DMS53 treated with DMSO at 0.1 percent for 48 hours (cell line): ENCODE measurements around the gene CHPF2.

ENCODE experiments used
- DNase-seq: peaks from one replicate; lab custom pipeline; 2025; ENCODE audit not compliant: unreplicated experiment; lab: John Stamatoyannopoulos, UW

The CHPF2 gene

GRCh38 chr7:151260471-151260870, 28.2 kb downstream of the CHPF2 start:
- DNase-seq = no peak

GRCh38 chr7:151260883-151261282, 28.6 kb downstream of the CHPF2 start:
- DNase-seq = no peak

GRCh38 chr7:151261529-151261928, 29.2 kb downstream of the CHPF2 start:
- no peak for DNase-seq

GRCh38 chr7:151264615-151265014, 32.3 kb downstream of the CHPF2 start:
- DNase-seq = no peak

- DNase-seq = no peak
These were observed 33.2 kb downstream of the CHPF2 start for GRCh38 chr7:151265351-151265931.

GRCh38 chr7:151269511-151269910, 37.2 kb downstream of the CHPF2 start:
- DNase-seq = no peak

GRCh38 chr7:151271699-151272355, 39.5 kb downstream of the CHPF2 start:
- DNase-seq = no peak

GRCh38 chr7:151272405-151272804, 40.1 kb downstream of the CHPF2 start:
- no peak for DNase-seq

- no peak for DNase-seq
These were observed 40.6 kb downstream of the CHPF2 start for GRCh38 chr7:151272877-151273276.

- no peak for DNase-seq
These were observed 41.5 kb downstream of the CHPF2 start for GRCh38 chr7:151273651-151274390.

- no peak for DNase-seq
These were observed 42.1 kb downstream of the CHPF2 start for GRCh38 chr7:151274396-151274795.

- DNase-seq = no peak
These were observed 42.9 kb downstream of the CHPF2 start for GRCh38 chr7:151274936-151275812.

GRCh38 chr7:151275813-151276577, 43.7 kb downstream of the CHPF2 start:
- DNase-seq = no peak

- peak; percentile 48 for DNase-seq
These were observed 44.6 kb downstream of the CHPF2 start for GRCh38 chr7:151276666-151277590.

GRCh38 chr7:151277631-151278030, 45.3 kb downstream of the CHPF2 start:
- DNase-seq = no peak

GRCh38 chr7:151278949-151279348, 46.7 kb downstream of the CHPF2 start:
- no peak for DNase-seq

- no peak for DNase-seq
These were observed 47.6 kb downstream of the CHPF2 start for GRCh38 chr7:151279868-151280267.

- no peak for DNase-seq
These were observed 48.2 kb downstream of the CHPF2 start for GRCh38 chr7:151280388-151281019.

- no peak for DNase-seq
These were observed 49.4 kb downstream of the CHPF2 start for GRCh38 chr7:151281686-151282085.
